ENCODE measurements around the gene MUC16.

- no peak for TF ChIP-seq CTCF (IDR thresholded peaks at IDR 0.05; ENCODE audit: insufficient read depth, low read length, poor library complexity, severe bottlenecking)
- TF ChIP-seq EZH2phosphoT487 (conservative IDR thresholded peaks at IDR 0.05; ENCODE audit: low read length) = no peak
These were observed 29.9 kb upstream of the MUC16 start for GRCh38 chr19:9040131-9040530.

All from SU-DHL-6 (cell line).